Left colon (tissue), 2 donors: ENCODE data around the gene EVX2. TPM values are rescaled to one million over a fixed set of nuclear protein-coding genes. Genes with fewer than 3 reads are reported as not detected.

Source experiments
- ATAC-seq: fragments of 200-7000 bp; cut with Tn5 transposase; one replicate; pipeline ENCODE4 v1.9.1; 2020; ENCODE audit warnings: mild to moderate bottlenecking, moderate library complexity
- DNase-seq, 2 donors: peaks; one replicate each; pipeline ENCODE4 v3.0.0-alpha.2; 2020
- intact Hi-C, 2 donors: fragments of 100-400 bp; cut with DNase I in 1 of 2; cut with micrococcal nuclease in 1 of 2; formaldehyde crosslinking; loops; one replicate each; pipeline versions ENCODE4 v1.11.2 to v1.14.0; 2022; cut with DNase I, micrococcal nuclease
- long read RNA-seq: library from polyadenylated mRNA; unstranded; transcript quantifications from one replicate; pipeline ENCODE4 v2.0.0, GENCODE V29; 2021
- total RNA-seq, 2 donors: library from RNA; stranded (reverse); fragmentation: NEBNext Ultra II Directional; extraction: Animal tissue kit (Norgen Biotek cat#: 25700); gene quantifications; one replicate each; pipeline ENCODE4 v1.2.1, GENCODE V29; 2021
- donor health status: DM: no; HTN: no; CAD: no.
- donor health status: DM: yes; HTN: yes; CAD: no.

Gene EVX2
- not detected for total RNA-seq
- long read RNA-seq: 0 reads

GRCh38 chr2:176083796-176084261 lies at the start of gene EVX2:
Gene EVX2, minus strand, starts transcription at chr2:176083962. Its CDS starts 186 bp downstream, at chr2:176083776.
- DNase-seq (no peak), ATAC-seq (no peak)
- intact Hi-C loops: loop anchor here in 1 of 2 donors (5.0 kb wide), 1 partner anchor 397 kb away; no protein-coding TSS in a partner anchor

GRCh38 chr2:176133389-176133788 lies 49.6 kb upstream of the EVX2 start:
- DNase-seq (peak in 1 of 2 donors; percentile 21), ATAC-seq (no peak)
- intact Hi-C loops: no loop called here

GRCh38 chr2:176132205-176133171 lies 48.7 kb upstream of the EVX2 start:
- peak in 1 of 2 donors; percentile 22 for DNase-seq
- intact Hi-C loops: no loop called here
- ATAC-seq: no peak

DNA sequence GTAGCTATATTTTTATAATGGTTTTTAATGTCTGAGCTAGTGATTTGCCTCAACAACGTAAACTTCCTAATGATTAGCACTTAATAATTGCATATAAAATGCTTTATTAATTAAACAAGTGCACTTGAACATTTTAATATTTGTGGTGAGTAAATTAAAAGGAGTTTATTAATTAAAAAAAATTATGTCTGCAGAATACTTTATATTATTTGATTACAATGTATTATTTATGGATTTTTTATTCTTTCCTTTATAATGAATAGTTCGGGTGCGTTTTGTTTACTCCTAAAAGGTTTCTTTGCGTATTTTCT lies 48.0 kb upstream of the EVX2 start:
- intact Hi-C loops: no loop called here
- DNase-seq (no peak), ATAC-seq (no peak)

DNA sequence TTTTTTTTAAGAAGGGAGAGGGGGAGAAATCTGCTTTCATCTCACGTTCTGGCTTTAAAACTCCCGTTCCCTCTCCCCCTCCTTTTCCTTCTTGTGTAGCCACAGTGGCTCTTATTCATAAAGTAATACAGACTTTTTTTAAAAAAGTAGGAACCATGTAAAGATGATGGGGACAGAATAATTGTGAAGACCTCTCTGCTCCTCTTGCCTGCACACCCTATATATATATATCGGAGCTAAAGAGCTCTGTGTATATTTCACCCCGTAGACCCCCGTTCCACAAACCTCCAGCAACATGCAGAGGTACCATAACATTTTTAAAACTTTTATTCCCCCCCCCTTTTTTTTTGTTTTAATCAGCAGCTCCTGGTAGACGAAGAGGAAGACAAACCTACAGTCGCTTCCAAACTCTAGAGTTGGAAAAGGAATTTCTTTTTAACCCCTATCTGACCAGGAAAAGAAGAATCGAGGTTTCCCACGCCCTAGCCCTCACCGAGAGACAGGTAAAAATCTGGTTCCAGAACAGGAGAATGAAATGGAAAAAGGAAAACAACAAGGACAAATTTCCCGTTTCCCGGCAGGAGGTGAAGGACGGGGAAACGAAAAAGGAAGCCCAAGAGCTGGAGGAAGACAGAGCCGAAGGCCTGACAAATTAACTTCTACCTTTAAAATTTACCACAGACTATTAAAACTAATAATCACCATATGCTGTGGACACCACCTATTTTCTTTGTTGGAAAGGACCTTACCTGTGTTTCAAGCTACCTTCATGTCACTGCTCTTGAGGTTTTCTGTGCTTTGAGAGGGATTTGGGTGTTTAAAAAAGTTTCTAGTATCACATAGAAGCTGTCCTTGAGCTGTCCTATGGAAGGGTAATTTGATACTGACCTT lies 47.4 kb upstream of the EVX2 start:
- ATAC-seq: no peak
- DNase-seq: no peak
- intact Hi-C loops: no loop called here

DNA sequence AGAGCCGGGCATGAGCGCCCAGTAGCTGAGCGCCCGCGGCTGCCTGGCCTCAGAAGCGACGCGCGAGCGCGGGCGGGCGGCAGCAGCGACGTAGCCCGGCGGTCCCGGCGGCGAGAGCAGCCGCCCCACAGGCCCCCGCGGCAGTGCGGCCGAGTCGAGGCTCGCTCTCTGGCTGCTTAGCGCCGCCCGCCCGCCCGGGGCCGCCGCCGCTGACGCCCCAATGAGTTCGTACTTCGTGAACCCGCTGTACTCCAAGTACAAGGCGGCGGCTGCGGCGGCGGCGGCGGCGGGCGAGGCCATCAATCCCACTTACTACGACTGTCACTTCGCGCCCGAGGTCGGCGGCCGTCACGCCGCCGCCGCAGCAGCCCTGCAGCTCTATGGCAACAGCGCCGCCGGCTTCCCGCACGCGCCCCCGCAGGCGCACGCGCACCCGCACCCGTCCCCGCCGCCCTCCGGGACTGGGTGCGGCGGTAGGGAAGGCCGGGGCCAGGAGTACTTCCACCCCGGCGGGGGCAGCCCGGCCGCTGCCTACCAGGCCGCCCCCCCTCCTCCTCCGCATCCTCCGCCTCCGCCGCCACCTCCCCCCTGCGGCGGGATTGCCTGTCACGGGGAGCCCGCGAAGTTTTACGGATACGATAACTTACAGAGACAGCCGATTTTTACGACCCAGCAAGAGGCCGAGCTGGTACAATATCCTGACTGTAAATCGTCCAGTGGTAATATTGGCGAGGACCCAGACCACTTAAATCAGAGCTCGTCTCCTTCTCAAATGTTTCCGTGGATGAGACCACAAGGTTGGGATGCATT lies 46.6 kb upstream of the EVX2 start:
- intact Hi-C loops: no loop called here
- DNase-seq (peak; percentile 60 to 61), ATAC-seq (peak; percentile 54)

GRCh38 chr2:176129813-176130146 lies 46.0 kb upstream of the EVX2 start:
- intact Hi-C loops: loop anchor here (5.0 to 10.0 kb wide), 3 partner anchors 515 to 1018 kb away; no protein-coding TSS in a partner anchor
- DNase-seq (peak in 1 of 2 donors; percentile 67), ATAC-seq (peak; percentile 69)

DNA sequence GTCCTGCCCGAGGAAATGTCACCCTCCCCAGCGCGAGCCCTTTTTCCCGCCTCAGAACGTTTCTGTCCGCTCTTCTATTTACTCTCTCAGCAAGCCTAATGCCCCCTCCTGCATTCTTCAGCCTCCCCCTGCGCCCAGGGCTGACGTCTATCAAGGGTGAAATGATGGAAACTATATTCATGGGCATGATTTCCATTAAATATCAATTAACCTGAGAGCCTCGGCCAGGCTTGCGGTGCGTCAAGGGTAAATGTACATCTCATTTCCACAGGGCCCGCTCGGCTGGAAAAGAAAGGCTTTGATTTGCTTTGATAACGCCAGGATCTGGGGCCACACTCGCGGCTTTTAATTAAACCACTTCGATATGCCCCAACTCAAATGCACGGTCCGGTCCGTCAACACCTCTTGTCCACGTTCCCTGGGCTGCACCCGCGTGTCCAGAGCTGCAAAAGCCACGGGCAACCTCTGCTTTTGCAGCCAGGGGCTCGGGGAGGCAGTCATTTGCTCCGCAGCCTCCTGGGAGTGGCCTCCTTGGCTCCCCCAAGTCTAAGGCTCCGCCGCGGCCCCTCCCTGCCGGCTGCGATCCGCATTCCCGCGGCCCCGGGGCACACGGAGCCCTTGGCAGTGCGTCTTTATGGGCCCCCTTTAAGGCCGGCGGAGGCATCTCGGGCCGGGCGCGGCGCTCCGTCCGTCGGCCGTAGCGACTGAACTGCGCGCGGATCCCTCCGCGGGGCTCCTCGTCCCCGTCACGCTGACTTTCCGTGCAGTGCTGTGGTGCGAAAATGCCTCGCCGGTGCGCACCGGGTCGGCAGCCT lies 45.4 kb upstream of the EVX2 start, which contains the start of gene HOXD8:
HOXD8 (plus strand) TSS at position 724 of the 815 bp plus-strand sequence. CDS start 662 bp downstream, outside the sequence.
- intact Hi-C loops: loop anchor here (5.0 to 10.0 kb wide), 3 partner anchors 516 to 1018 kb away; no protein-coding TSS in a partner anchor
- DNase-seq (peak; percentile 74 to 78), ATAC-seq (peak; percentile 71)

GRCh38 chr2:176128172-176128981 lies 44.6 kb upstream of the EVX2 start:
- DNase-seq: peak in 1 of 2 donors; percentile 53
- intact Hi-C loops: loop anchor here (5.0 to 10.0 kb wide), 3 partner anchors 516 to 1019 kb away; no protein-coding TSS in a partner anchor
- ATAC-seq: peak; percentile 10

DNA sequence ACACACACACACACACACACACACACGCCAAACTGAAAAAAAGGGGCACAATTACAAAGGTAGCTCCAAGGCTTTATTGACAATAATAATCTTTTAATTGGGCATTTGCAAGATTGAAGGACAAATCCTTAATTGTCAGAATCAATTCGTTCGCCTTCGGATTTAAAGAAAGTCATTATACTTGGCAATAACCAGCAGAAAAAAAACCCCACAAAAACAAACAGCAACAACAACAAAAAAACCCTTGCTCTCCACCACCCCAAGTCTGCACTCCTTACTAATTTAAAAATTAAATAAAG lies 44.0 kb upstream of the EVX2 start:
- ATAC-seq (no peak), DNase-seq (no peak)
- intact Hi-C loops: loop anchor here (5.0 to 10.0 kb wide), 3 partner anchors 517 to 1020 kb away; no protein-coding TSS in a partner anchor

DNA sequence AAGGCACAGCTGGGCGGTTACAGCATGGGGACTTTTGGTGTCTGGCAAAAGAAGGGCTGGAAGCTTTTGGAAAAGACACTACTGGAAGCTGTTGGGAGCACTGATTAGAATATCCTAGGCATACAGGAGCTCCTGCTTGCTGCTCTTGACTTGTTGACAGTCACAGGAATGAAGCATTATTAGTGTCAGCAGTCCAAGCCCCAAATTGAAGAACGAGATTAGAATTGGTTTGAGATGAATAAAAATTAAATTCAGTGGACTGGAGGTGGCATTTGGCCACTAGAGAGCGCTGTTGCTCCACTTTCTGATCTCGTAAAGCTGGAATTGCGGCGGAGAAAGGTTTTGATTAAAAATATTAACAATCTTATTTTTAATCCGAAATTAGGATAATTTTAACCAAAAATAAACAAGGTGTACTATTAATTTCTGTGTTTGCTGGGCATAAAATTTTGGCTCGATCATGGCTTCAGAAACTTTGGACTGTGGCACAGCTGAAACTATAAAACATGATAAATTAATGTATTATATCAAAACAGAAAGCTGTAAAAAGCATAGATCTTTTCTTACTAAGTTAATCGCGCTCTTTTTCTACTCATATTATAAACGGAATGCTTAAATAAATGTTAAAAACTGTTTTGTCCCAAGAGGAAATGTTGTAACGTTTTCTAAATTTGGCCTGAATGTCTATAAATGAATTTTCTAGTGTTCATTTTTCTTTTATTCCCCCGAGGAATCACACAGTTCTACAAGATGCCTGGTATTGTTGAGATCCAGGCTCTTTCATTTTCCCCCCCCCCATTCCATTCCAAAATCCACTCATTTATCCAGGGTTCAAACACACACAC lies 43.4 kb upstream of the EVX2 start:
- DNase-seq (peak in 1 of 2 donors; percentile 88), ATAC-seq (no peak)
- intact Hi-C loops: loop anchor here (5.0 to 10.0 kb wide), 3 partner anchors 518 to 1020 kb away; no protein-coding TSS in a partner anchor

GRCh38 chr2:176125772-176126054 lies 42.0 kb upstream of the EVX2 start:
- DNase-seq (peak in 1 of 2 donors; percentile 43), ATAC-seq (peak; percentile 28)
- intact Hi-C loops: loop anchor here (5.0 to 10.0 kb wide), 3 partner anchors 519 to 1022 kb away; no protein-coding TSS in a partner anchor

GRCh38 chr2:176124947-176125771 lies 41.4 kb upstream of the EVX2 start:
- DNase-seq: no peak
- intact Hi-C loops: loop anchor here (5.0 to 10.0 kb wide), 3 partner anchors 520 to 1022 kb away; no protein-coding TSS in a partner anchor
- no peak for ATAC-seq

GRCh38 chr2:176124110-176124946 lies 40.6 kb upstream of the EVX2 start:
- DNase-seq (peak in 1 of 2 donors; percentile 15), ATAC-seq (no peak)
- intact Hi-C loops: loop anchor here (10.0 kb wide), 2 partner anchors 520 to 530 kb away; no protein-coding TSS in a partner anchor
